K562 (cell line): ENCODE data around the gene TECPR2. TPM values are rescaled to one million over a fixed set of nuclear protein-coding genes. Genes with fewer than 3 reads are reported as not detected.

ENCODE experiments used
- CHD1 ChIP-seq: fragments of 200-600 bp; sonication (generic); IDR thresholded peaks from one replicate; pipeline ENCODE4 v1.6.1; 2012; ENCODE audit warnings: mild to moderate bottlenecking, moderate library complexity, low read length, inconsistent platforms
- ELF1 ChIP-seq: fragments of 200-800 bp; sonication (Bioruptor generic); IDR thresholded peaks from 2 replicates; pipeline ENCODE4 v1.6.1; 2016; ENCODE audit warnings: missing genetic modification characterization, missing compliant biosample characterization
- ELF4 ChIP-seq: fragments of 450-650 bp; formaldehyde crosslinking; IDR thresholded peaks from 2 replicates; pipeline ENCODE4 v1.4.0; 2022; ENCODE audit warnings: missing genetic modification characterization
- HNRNPL ChIP-seq: fragments of 200-400 bp; formaldehyde crosslinking; IDR thresholded peaks from 2 replicates; pipeline ENCODE4 v1.6.1; 2017; ENCODE audit warnings: low read depth, mild to moderate bottlenecking, low read length
- HOXB6 ChIP-seq: fragments of 250-450 bp; sonication (Bioruptor Pico); IDR thresholded peaks from 2 replicates; pipeline ENCODE4 v1.5.1; 2022; ENCODE audit warnings: mild to moderate bottlenecking, borderline replicate concordance
- KDM5B ChIP-seq: fragments of 200-600 bp; sonication (generic); IDR thresholded peaks from 2 replicates; pipeline ENCODE4 v1.6.1; 2012; ENCODE audit warnings: low read depth, mild to moderate bottlenecking, moderate library complexity, low read length, control low read depth, inconsistent platforms; ENCODE audit not compliant: insufficient replicate concordance
- RBFOX2 ChIP-seq: fragments of 200-400 bp; formaldehyde crosslinking; IDR thresholded peaks from 2 replicates; pipeline ENCODE4 v1.6.1; 2017; ENCODE audit warnings: low read depth, mild to moderate bottlenecking, low read length, moderate library complexity
- TAF9B ChIP-seq: fragments of 450-650 bp; IDR thresholded peaks from 2 replicates; pipeline ENCODE4 v1.6.1; 2018; ENCODE audit warnings: mild to moderate bottlenecking; ENCODE audit not compliant: partially characterized antibody
- TSC22D4 ChIP-seq: fragments of 450-650 bp; IDR thresholded peaks from 2 replicates; pipeline ENCODE4 v1.6.1; 2016; ENCODE audit warnings: missing genetic modification characterization, missing biosample characterization, control low read depth
- ZNF764 ChIP-seq: fragments of 250-450 bp; sonication (Bioruptor Pico); IDR thresholded peaks from 2 replicates; pipeline ENCODE4 v1.4.0; 2020; ENCODE audit warnings: low read depth, mild to moderate bottlenecking, moderate library complexity
- polyA plus RNA-seq, 8 experiments: library from polyadenylated mRNA; depleted of rRNA in 4 of 8; stranded (reverse) in 5 of 8; unstranded in 3 of 8; fragments of >200 nt; fragmentation: Nextera tagmentation in 2 of 8; fragmentation: Illumina TruSeq in 1 of 8; extraction: Ambion mirVana in 2 of 8; extraction: Trizol in 1 of 8; gene quantifications; 2 replicates each; pipeline versions ENCODE4 v1.2.1 to v1.2.3, GENCODE V29; 2011 to 2014; ENCODE audit warnings: inconsistent platforms in 1 of 8, missing spikeins in 1 of 8
- total RNA-seq, 7 experiments: library from RNA; depleted of rRNA in 6 of 7; stranded (reverse); fragments of >200 nt in 6 of 7; fragmentation: Illumina TruSeq in 2 of 7; extraction: Trizol in 2 of 7; gene quantifications; 2 replicates each; pipeline versions ENCODE4 v1.2.1 to v1.2.3, GENCODE V29; 2011 to 2021; ENCODE audit warnings: low replicate concordance in 1 of 7
- TF ChIP-seq, protein P1 (sequence below): fragments of 450-650 bp; IDR thresholded peaks from 2 replicates; pipeline ENCODE4 v1.6.1; 2018; ENCODE audit not compliant: partially characterized antibody
- TF ChIP-seq, protein P2 (sequence below): fragments of 200-800 bp; sonication (Bioruptor generic); IDR thresholded peaks from 2 replicates; pipeline ENCODE4 v1.6.1; 2017; ENCODE audit warnings: missing genetic modification characterization, missing compliant biosample characterization
- TF ChIP-seq, protein P3 (sequence below): fragments of 250-450 bp; sonication (Bioruptor Pico); IDR thresholded peaks from 2 replicates; pipeline ENCODE4 v1.8.0; 2021; ENCODE audit warnings: mild to moderate bottlenecking, moderate library complexity
- TF ChIP-seq, protein P4 (sequence below): fragments of 150-350 bp; IDR thresholded peaks from 2 replicates; pipeline ENCODE4 v1.6.1; 2014; ENCODE audit warnings: low read depth, mild to moderate bottlenecking, low read length, borderline replicate concordance

TECPR2 gene
- total and polyA plus RNA-seq, 9 of the 15 experiments (the other 6 are each of a cell fraction or from before 2014, with no cell fraction given), result 0.04 to 3.0 (median 0.83) TPM

DNA sequence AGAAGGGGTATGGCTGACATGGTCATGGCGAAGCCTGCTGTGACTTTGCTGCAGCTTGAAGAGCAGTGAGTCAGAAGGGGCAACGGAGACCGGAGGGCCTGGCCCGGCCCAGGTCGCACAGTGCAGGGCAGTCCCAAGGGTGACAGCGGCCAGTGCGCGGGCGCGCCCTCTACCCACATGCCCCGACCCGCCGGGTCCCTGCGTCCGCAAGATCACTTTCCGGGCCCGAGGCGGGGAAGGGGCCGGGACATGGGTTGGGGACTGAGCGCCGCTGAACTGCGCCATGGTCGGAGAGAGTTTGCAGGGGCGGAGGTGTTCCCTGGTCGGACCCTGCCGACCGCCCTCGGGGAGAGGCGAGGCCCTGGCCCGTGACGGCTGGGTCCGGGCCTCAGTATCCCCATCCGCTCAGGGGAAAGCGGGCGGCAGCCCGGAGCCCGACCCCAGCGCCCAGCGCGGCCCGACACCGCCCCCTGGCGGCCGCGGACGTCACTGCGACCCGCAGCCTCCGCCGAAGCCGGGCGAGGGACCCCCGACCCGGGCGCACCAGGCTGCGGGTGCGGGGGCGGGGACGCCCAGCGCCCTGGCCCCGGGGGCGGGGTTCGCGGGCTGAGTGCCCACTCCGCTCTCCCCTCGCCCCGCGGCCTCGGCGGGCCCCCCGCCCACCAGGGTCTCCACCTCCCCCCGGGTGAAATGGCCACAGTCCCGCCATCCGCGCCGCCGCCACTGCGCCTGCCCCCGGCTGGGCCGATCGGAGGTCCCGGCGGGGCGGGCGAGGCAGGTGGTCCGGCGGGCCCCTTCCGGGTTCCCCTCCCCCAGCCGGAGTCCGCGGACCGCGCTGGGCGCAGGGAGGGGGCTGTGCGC, 154.0 kb downstream of the TECPR2 start (continued):
- TF ChIP-seq, protein P1, sequence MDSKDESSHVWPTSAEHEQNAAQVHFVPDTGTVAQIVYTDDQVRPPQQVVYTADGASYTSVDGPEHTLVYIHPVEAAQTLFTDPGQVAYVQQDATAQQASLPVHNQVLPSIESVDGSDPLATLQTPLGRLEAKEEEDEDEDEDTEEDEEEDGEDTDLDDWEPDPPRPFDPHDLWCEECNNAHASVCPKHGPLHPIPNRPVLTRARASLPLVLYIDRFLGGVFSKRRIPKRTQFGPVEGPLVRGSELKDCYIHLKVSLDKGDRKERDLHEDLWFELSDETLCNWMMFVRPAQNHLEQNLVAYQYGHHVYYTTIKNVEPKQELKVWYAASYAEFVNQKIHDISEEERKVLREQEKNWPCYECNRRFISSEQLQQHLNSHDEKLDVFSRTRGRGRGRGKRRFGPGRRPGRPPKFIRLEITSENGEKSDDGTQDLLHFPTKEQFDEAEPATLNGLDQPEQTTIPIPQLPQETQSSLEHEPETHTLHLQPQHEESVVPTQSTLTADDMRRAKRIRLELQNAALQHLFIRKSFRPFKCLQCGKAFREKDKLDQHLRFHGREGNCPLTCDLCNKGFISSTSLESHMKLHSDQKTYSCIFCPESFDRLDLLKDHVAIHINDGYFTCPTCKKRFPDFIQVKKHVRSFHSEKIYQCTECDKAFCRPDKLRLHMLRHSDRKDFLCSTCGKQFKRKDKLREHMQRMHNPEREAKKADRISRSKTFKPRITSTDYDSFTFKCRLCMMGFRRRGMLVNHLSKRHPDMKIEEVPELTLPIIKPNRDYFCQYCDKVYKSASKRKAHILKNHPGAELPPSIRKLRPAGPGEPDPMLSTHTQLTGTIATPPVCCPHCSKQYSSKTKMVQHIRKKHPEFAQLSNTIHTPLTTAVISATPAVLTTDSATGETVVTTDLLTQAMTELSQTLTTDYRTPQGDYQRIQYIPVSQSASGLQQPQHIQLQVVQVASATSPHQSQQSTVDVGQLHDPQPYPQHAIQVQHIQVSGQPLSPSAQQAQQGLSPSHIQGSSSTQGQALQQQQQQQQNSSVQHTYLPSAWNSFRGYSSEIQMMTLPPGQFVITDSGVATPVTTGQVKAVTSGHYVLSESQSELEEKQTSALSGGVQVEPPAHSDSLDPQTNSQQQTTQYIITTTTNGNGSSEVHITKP, result no peak
- TF ChIP-seq ZNF764 (CRISPR knock-in tag) (no peak), HNRNPL (0 out of 2 replicates have a peak, but pooled peaks have one; percentile 58), ELF4 (CRISPR knock-in tag) (no peak), TAF9B (no peak), HOXB6 (CRISPR knock-in tag) (no peak), CHD1 (no peak), ELF1 (tag) (peak; percentile 69; the same call in 1 of the 2 replicates), TSC22D4 (no peak), RBFOX2 (peak; percentile 26; the same call in 1 of the 2 replicates), KDM5B (no peak)
- TF ChIP-seq, protein P2, sequence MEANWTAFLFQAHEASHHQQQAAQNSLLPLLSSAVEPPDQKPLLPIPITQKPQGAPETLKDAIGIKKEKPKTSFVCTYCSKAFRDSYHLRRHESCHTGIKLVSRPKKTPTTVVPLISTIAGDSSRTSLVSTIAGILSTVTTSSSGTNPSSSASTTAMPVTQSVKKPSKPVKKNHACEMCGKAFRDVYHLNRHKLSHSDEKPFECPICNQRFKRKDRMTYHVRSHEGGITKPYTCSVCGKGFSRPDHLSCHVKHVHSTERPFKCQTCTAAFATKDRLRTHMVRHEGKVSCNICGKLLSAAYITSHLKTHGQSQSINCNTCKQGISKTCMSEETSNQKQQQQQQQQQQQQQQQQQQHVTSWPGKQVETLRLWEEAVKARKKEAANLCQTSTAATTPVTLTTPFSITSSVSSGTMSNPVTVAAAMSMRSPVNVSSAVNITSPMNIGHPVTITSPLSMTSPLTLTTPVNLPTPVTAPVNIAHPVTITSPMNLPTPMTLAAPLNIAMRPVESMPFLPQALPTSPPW, result peak; percentile 52; the same call in 1 of the 2 replicates
- TF ChIP-seq, protein P3, sequence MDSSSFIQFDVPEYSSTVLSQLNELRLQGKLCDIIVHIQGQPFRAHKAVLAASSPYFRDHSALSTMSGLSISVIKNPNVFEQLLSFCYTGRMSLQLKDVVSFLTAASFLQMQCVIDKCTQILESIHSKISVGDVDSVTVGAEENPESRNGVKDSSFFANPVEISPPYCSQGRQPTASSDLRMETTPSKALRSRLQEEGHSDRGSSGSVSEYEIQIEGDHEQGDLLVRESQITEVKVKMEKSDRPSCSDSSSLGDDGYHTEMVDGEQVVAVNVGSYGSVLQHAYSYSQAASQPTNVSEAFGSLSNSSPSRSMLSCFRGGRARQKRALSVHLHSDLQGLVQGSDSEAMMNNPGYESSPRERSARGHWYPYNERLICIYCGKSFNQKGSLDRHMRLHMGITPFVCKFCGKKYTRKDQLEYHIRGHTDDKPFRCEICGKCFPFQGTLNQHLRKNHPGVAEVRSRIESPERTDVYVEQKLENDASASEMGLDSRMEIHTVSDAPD (CRISPR knock-in tag), result no peak
- TF ChIP-seq, protein P4, sequence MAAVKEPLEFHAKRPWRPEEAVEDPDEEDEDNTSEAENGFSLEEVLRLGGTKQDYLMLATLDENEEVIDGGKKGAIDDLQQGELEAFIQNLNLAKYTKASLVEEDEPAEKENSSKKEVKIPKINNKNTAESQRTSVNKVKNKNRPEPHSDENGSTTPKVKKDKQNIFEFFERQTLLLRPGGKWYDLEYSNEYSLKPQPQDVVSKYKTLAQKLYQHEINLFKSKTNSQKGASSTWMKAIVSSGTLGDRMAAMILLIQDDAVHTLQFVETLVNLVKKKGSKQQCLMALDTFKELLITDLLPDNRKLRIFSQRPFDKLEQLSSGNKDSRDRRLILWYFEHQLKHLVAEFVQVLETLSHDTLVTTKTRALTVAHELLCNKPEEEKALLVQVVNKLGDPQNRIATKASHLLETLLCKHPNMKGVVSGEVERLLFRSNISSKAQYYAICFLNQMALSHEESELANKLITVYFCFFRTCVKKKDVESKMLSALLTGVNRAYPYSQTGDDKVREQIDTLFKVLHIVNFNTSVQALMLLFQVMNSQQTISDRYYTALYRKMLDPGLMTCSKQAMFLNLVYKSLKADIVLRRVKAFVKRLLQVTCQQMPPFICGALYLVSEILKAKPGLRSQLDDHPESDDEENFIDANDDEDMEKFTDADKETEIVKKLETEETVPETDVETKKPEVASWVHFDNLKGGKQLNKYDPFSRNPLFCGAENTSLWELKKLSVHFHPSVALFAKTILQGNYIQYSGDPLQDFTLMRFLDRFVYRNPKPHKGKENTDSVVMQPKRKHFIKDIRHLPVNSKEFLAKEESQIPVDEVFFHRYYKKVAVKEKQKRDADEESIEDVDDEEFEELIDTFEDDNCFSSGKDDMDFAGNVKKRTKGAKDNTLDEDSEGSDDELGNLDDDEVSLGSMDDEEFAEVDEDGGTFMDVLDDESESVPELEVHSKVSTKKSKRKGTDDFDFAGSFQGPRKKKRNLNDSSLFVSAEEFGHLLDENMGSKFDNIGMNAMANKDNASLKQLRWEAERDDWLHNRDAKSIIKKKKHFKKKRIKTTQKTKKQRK, result no peak
